CD14-positive monocyte (primary cell): ENCODE data around the gene EYA4. TPM values are rescaled to one million over a fixed set of nuclear protein-coding genes. Genes with fewer than 3 reads are reported as not detected.

Experiments
- DNase-seq, 3 donors: peaks; one replicate each; pipeline ENCODE4 v3.0.0-alpha.2; 2011 to 2022
- H2AFZ ChIP-seq: 2 replicates; pipeline ENCODE4 v1.6.0; 2012; ENCODE audit warnings: mild to moderate bottlenecking, low read depth, low read length, inconsistent platforms; ENCODE audit not compliant: insufficient read depth, poor library complexity, severe bottlenecking
- H3K27ac ChIP-seq, 2 donors: 1 replicate in 1 of 2; 2 replicates in 1 of 2; pipeline ENCODE4 v1.5.1; 2012 to 2013; ENCODE audit warnings: low read length in 2 of 2, control low read depth in 1 of 2, inconsistent platforms in 1 of 2, low read depth in 1 of 2, mild to moderate bottlenecking in 1 of 2
- H3K27me3 ChIP-seq, 2 donors: one replicate each; pipeline versions ENCODE4 v1.6.0 to v1.6.1; 2011 to 2013; ENCODE audit warnings: low read length in 2 of 2; ENCODE audit not compliant: control insufficient read depth in 2 of 2, insufficient read depth in 2 of 2
- H3K36me3 ChIP-seq, 2 donors: replicated peaks in 1 of 2; 1 replicate in 1 of 2; 2 replicates in 1 of 2; pipeline versions ENCODE4 v1.5.1 to v1.6.1; 2012 to 2013; ENCODE audit warnings: low read length in 2 of 2, control low read depth in 1 of 2, inconsistent platforms in 1 of 2, mild to moderate bottlenecking in 1 of 2; ENCODE audit not compliant: insufficient read depth in 2 of 2, control insufficient read depth in 1 of 2
- H3K4me1 ChIP-seq, 2 donors: 1 replicate in 1 of 2; 2 replicates in 1 of 2; pipeline versions ENCODE4 v1.5.1 to v1.6.1; 2012 to 2013; ENCODE audit warnings: low read length in 2 of 2, control low read depth in 1 of 2, inconsistent platforms in 1 of 2, mild to moderate bottlenecking in 1 of 2, moderate library complexity in 1 of 2; ENCODE audit not compliant: insufficient read depth in 2 of 2, control insufficient read depth in 1 of 2
- H3K4me2 ChIP-seq: replicated peaks from 2 replicates; pipeline ENCODE3; 2012; ENCODE audit warnings: low read length, moderate library complexity, mild to moderate bottlenecking; ENCODE audit not compliant: poor library complexity, severe bottlenecking; ENCODE audit errors: extremely low read depth
- H3K4me3 ChIP-seq, 3 experiments: fragments of 200-600 bp in 1 of 3; sonication (generic) in 1 of 3; replicated peaks in 1 of 3; 1 replicate in 2 of 3; 2 replicates in 1 of 3; pipeline ENCODE4 v1.5.1; 2011 to 2013; ENCODE audit warnings: low read length in 3 of 3, mild to moderate bottlenecking in 3 of 3, control low read depth in 2 of 3, low read depth in 2 of 3, inconsistent platforms in 1 of 3, moderate library complexity in 1 of 3
- H3K79me2 ChIP-seq: 2 replicates; pipeline ENCODE4 v1.6.0; 2012; ENCODE audit warnings: mild to moderate bottlenecking, control low read depth, inconsistent platforms, low read length, moderate library complexity; ENCODE audit not compliant: insufficient read depth
- H3K9ac ChIP-seq: 2 replicates; pipeline ENCODE4 v1.6.0; 2017; ENCODE audit warnings: low read length, mild to moderate bottlenecking; ENCODE audit not compliant: insufficient read depth, poor library complexity, severe bottlenecking
- H3K9me3 ChIP-seq, 2 donors: replicated peaks in 1 of 2; 1 replicate in 1 of 2; 2 replicates in 1 of 2; pipeline versions ENCODE4 v1.5.1 to v1.6.1; 2012 to 2013; ENCODE audit warnings: low read length in 2 of 2, control low read depth in 1 of 2; ENCODE audit not compliant: control insufficient read depth in 1 of 2, insufficient read depth in 1 of 2
- H4K20me1 ChIP-seq: 2 replicates; pipeline ENCODE4 v1.6.0; 2012; ENCODE audit warnings: mild to moderate bottlenecking, low read length, control low read depth, moderate library complexity; ENCODE audit not compliant: insufficient read depth
- H3K27ac Mint-ChIP-seq, 7 donors: one replicate each; pipeline ENCODE4 v1.8.0; 2020; ENCODE audit warnings: mild to moderate bottlenecking in 7 of 7, mixed read lengths in 7 of 7, moderate library complexity in 6 of 7, inconsistent platforms in 2 of 7
- H3K27me3 Mint-ChIP-seq, 3 donors: one replicate each; pipeline ENCODE4 v1.8.0; 2021 to 2022; ENCODE audit warnings: low read depth in 3 of 3, mild to moderate bottlenecking in 3 of 3, mixed read lengths in 3 of 3, moderate library complexity in 3 of 3, inconsistent platforms in 1 of 3
- H3K36me3 Mint-ChIP-seq, 2 donors: one replicate each; pipeline ENCODE4 v1.8.0; 2020; ENCODE audit warnings: mixed read lengths in 2 of 2, inconsistent platforms in 1 of 2, mild to moderate bottlenecking in 1 of 2
- H3K4me1 Mint-ChIP-seq: one replicate; pipeline ENCODE4 v1.8.0; 2020; ENCODE audit warnings: mild to moderate bottlenecking, mixed read lengths
- H3K4me3 Mint-ChIP-seq, 2 donors: one replicate each; pipeline ENCODE4 v1.8.0; 2020; ENCODE audit warnings: mild to moderate bottlenecking in 2 of 2, mixed read lengths in 2 of 2, moderate library complexity in 1 of 2
- H3K9me3 Mint-ChIP-seq, 7 donors: one replicate each; pipeline ENCODE4 v1.8.0; 2020 to 2022; ENCODE audit warnings: mixed read lengths in 7 of 7, mild to moderate bottlenecking in 6 of 7, moderate library complexity in 6 of 7, inconsistent platforms in 2 of 7
- WGBS: methylation state at CpG from one replicate; pipeline ENCODE4 v1.1.5; 2013; ENCODE audit warnings: missing lambda C conversion rate; ENCODE audit not compliant: insufficient coverage; 5-methylcytosine and 5-hydroxymethylcytosine counted together
- intact Hi-C, 2 donors: fragments of 100-400 bp; cut with micrococcal nuclease; formaldehyde crosslinking; loops; one replicate each; pipeline versions ENCODE4 v1.15.0 to v1.15.1; 2023
- polyA plus RNA-seq, 3 donors: library from polyadenylated mRNA; depleted of rRNA in 1 of 3; unstranded in 2 of 3; stranded (reverse) in 1 of 3; fragments of 300-500 nt in 2 of 3; fragments of >200 nt in 1 of 3; fragmentation: Illumina TruSeq in 2 of 3; gene quantifications; 1 replicate in 2 of 3; 2 replicates in 1 of 3; pipeline ENCODE4 v1.2.3, GENCODE V29; 2012 to 2021
- TF ChIP-seq, protein P1 (sequence below): fragments of 200-600 bp; IDR thresholded peaks from one replicate; pipeline ENCODE4 v1.8.0; 2022; ENCODE audit warnings: antibody characterized with exemption, mild to moderate bottlenecking

The EYA4 gene
- polyA plus RNA-seq, 3 donors = not detected

DNA sequence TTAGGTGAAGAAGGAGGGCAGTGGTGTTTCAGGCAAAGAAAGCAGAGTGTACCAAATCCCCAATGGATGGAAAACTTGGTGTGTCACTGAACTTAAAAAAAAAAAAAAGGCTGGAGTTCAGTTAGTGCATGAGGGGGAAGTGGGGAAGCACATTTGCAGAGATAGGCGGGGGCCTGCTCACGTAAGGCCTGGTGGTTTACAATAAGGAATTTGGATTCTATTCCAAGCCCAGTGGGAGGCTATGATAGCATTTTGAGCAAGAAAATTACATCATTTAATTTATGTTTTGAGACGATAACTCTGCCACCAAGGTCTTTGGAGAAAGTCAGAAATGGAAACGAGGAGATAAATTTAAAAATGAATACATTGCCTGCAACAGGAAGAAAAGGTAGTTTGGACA lies 225.5 kb downstream of the EYA4 start:
- H3K9me3 ChIP-seq = no peaks in the 10 kb centered on the region
- DNase-seq = no peak
- Mint-ChIP-seq H3K4me1 (no peaks in the 10 kb centered on the region), H3K9me3 (peaks cover 0 to 4% (median 0%) of the 10 kb centered on the region in 7 donors), H3K27ac (no peak overlapping the region), H3K27me3 (peaks cover 0 to 2% (median 0%) of the 10 kb centered on the region in 3 donors), H3K4me3 (no peak overlapping the region), H3K36me3 (no peaks in the 10 kb centered on the region)
- no peaks in the 10 kb centered on the region for H3K4me1 ChIP-seq
- H3K79me2 ChIP-seq = no peaks in the 10 kb centered on the region
- H3K9ac ChIP-seq = no peak overlapping the region
- TF ChIP-seq, protein P1, sequence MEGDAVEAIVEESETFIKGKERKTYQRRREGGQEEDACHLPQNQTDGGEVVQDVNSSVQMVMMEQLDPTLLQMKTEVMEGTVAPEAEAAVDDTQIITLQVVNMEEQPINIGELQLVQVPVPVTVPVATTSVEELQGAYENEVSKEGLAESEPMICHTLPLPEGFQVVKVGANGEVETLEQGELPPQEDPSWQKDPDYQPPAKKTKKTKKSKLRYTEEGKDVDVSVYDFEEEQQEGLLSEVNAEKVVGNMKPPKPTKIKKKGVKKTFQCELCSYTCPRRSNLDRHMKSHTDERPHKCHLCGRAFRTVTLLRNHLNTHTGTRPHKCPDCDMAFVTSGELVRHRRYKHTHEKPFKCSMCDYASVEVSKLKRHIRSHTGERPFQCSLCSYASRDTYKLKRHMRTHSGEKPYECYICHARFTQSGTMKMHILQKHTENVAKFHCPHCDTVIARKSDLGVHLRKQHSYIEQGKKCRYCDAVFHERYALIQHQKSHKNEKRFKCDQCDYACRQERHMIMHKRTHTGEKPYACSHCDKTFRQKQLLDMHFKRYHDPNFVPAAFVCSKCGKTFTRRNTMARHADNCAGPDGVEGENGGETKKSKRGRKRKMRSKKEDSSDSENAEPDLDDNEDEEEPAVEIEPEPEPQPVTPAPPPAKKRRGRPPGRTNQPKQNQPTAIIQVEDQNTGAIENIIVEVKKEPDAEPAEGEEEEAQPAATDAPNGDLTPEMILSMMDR = no peak
- H3K4me3 ChIP-seq = no peak overlapping the region
- H3K36me3 ChIP-seq = no peaks in the 10 kb centered on the region
- no peak overlapping the region for H3K27ac ChIP-seq
- H2AFZ ChIP-seq = no peak overlapping the region
- intact Hi-C loops = no loop called here
- H3K4me2 ChIP-seq = no peak overlapping the region
- no peaks in the 10 kb centered on the region for H4K20me1 ChIP-seq
- H3K27me3 ChIP-seq = no peaks in the 10 kb centered on the region
- WGBS = 86% methylated on average over 1 of the region's 4 CpGs

DNA sequence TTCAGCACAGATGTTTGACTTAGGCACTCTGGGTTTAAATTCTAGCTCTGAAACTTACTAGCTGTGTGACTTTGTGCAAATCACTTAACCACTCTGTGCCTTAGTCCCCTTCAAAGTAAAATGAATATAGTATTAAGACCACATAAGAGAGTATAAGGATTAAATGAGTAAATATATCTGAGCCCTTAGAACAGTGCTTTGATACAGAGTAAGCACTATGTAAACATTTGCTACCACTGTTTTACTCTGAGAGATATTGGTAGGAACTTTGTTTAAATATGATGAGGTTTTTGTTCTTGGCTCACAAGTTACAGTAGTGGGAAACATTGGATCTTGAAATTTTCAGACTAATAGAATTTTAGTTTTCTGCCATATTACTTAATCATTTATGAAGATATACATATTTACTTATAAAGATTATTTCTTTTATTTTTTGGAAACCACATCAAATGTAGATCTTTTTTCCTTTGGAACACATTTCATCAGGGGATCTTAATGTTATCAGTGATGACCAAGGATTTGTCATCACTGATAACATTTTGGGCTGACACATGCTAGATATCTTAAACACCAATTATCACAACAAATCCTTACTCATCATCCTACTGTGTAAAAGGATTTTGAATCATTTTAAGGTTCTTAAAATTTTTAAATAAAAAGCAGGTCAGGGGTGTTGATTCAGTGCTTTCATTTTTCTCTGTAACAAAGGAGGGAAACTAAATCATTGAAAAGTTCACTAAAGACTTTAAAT lies 226.2 kb downstream of the EYA4 start:
- Histone ChIP-seq H2AFZ (no peak overlapping the region), H3K4me3 (no peak overlapping the region), H3K9me3 (no peaks in the 10 kb centered on the region), H4K20me1 (no peaks in the 10 kb centered on the region), H3K79me2 (no peaks in the 10 kb centered on the region), H3K27me3 (no peaks in the 10 kb centered on the region), H3K4me1 (no peaks in the 10 kb centered on the region), H3K9ac (no peak overlapping the region), H3K4me2 (no peak overlapping the region), H3K27ac (no peak overlapping the region), H3K36me3 (no peaks in the 10 kb centered on the region)
- no peaks in the 10 kb centered on the region for H3K36me3 Mint-ChIP-seq
- no peak overlapping the region for H3K4me3 Mint-ChIP-seq
- H3K27ac Mint-ChIP-seq = no peak overlapping the region
- no peak for DNase-seq
- intact Hi-C loops = no loop called here
- peaks cover 0 to 4% (median 0%) of the 10 kb centered on the region in 7 donors for H3K9me3 Mint-ChIP-seq
- no peaks in the 10 kb centered on the region for H3K4me1 Mint-ChIP-seq
- TF ChIP-seq, protein P1 = no peak
- peaks cover 0 to 2% (median 0%) of the 10 kb centered on the region in 3 donors for H3K27me3 Mint-ChIP-seq
